A673 (cell line): ENCODE results near the gene MKKS. TPM values are rescaled to one million over a fixed set of nuclear protein-coding genes. Genes with fewer than 3 reads are reported as not detected.

Experiments
- BruUV-seq: library from RNA; stranded (reverse); fragments of 400-500 nt; replicated peaks from 2 replicates; lab custom pipeline; 2021; lab: Mats Ljungman, UMichigan
- CTCF ChIA-PET: fragments of 300-600 bp; sonication (Branson Sonifier 250); formaldehyde crosslinking; loops from one replicate; lab custom pipeline; 2022; ENCODE audit warnings: antibody characterized with exemption; lab: Charles Lee
- POLR2A ChIA-PET: fragments of 300-600 bp; sonication (Branson Sonifier 250); formaldehyde crosslinking; loops from one replicate; lab custom pipeline; 2022; ENCODE audit warnings: antibody characterized with exemption; ENCODE audit not compliant: low non-redundant PET; lab: Charles Lee
- DNase-seq: peaks from one replicate; pipeline ENCODE4 v3.0.0-alpha.2; 2015; ENCODE audit warnings: low spot score
- H3K27ac ChIP-seq: fragments of 200-600 bp; sonication (generic); 2 replicates; pipeline ENCODE4 v1.5.1; 2016; ENCODE audit warnings: mixed run types, low read depth, mild to moderate bottlenecking, mixed read lengths, antibody characterized with exemption, low read length; ENCODE audit not compliant: poor library complexity, severe bottlenecking
- H3K27me3 ChIP-seq: fragments of 200-600 bp; sonication (generic); replicated peaks from 2 replicates; pipeline ENCODE4 v1.6.1; 2017; ENCODE audit warnings: mixed run types, low read depth, mild to moderate bottlenecking, mixed read lengths, antibody characterized with exemption, low read length; ENCODE audit not compliant: insufficient read depth, poor library complexity
- H3K36me3 ChIP-seq: fragments of 200-600 bp; sonication (generic); 2 replicates; pipeline ENCODE4 v1.6.1; 2016; ENCODE audit warnings: mixed run types, mild to moderate bottlenecking, mixed read lengths, antibody characterized with exemption, low read length; ENCODE audit not compliant: insufficient read depth, poor library complexity, severe bottlenecking
- H3K4me1 ChIP-seq: fragments of 200-600 bp; sonication (generic); 2 replicates; pipeline ENCODE4 v1.6.1; 2017; ENCODE audit warnings: mixed run types, mild to moderate bottlenecking, mixed read lengths, antibody characterized with exemption, low read length; ENCODE audit not compliant: insufficient read depth, poor library complexity, severe bottlenecking
- H3K4me3 ChIP-seq: fragments of 200-600 bp; sonication (generic); 2 replicates; pipeline ENCODE4 v1.5.1; 2016; ENCODE audit warnings: low read depth, mixed run types, mild to moderate bottlenecking, mixed read lengths, low read length; ENCODE audit not compliant: poor library complexity, severe bottlenecking
- H3K9me3 ChIP-seq: fragments of 200-600 bp; sonication (generic); 2 replicates; pipeline ENCODE4 v1.6.1; 2016; ENCODE audit warnings: mixed run types, low read depth, mild to moderate bottlenecking, mixed read lengths, antibody characterized with exemption, low read length; ENCODE audit not compliant: poor library complexity, severe bottlenecking
- EZH2 ChIP-seq: fragments of 200-600 bp; sonication (generic); IDR thresholded peaks from 2 replicates; pipeline ENCODE4 v1.6.1; 2017; ENCODE audit warnings: borderline replicate concordance, low read depth, mild to moderate bottlenecking, mixed read lengths, antibody characterized with exemption, low read length; ENCODE audit not compliant: poor library complexity, severe bottlenecking
- intact Hi-C: fragments of 100-400 bp; cut with micrococcal nuclease; formaldehyde crosslinking; loops from one replicate; pipeline ENCODE4 v1.10.0; 2022; ENCODE audit not compliant: unreplicated experiment
- total RNA-seq: library from RNA; stranded (reverse); gene quantifications from 2 replicates; pipeline ENCODE4 v1.2.3, GENCODE V29; 2021
- TF ChIP-seq, protein P1 (sequence below): fragments of 300-800, 200-600 bp; sonication (generic); conservative IDR thresholded peaks from 2 replicates; pipeline ENCODE4 v1.5.1; 2017; ENCODE audit warnings: low read depth, mild to moderate bottlenecking, antibody characterized with exemption, low read length, moderate library complexity, mixed read lengths

MKKS gene
- total RNA-seq, 1 experiment from 2014 or later = 31.9 TPM

DNA sequence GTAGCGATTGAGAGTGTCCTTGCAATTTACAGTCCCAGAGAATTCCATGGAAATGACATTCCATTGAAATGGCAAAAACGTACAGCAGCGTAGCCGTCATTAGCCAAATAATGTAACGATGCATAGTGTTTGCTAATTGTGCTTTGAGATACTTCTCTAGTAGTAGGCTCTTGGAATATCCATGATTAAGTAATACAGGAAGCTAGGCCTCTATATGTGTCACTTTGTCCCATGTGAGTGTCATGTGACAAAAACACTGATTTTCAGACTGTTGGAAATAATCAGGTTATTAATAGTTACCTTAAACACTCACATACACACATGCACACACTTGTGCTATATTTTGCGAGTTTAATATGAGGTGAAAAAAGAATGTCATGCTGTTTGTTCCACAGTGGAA is 36.3 kb upstream of the MKKS start:
- Histone ChIP-seq H3K9me3 (no peaks in the 10 kb centered on the region), H3K36me3 (no peaks in the 10 kb centered on the region), H3K27me3 (no peaks in the 10 kb centered on the region), H3K27ac (peak overlapping the region; percentile 66), H3K4me1 (peaks cover 73% of the 10 kb centered on the region), H3K4me3 (no peak overlapping the region)
- intact Hi-C loops = loop anchor here (1.0 kb wide), 1 partner anchor 66 kb away; no protein-coding TSS in a partner anchor
- DNase-seq = no peak
- CTCF ChIA-PET = interaction anchor here (0.6 kb wide), 2 partner anchors 69 to 201 kb away, joined by 3 to 6 read pairs; no protein-coding TSS in a partner anchor
- POLR2A ChIA-PET = no interaction called here
- TSS peak; percentile 9 for BruUV-seq
- TF ChIP-seq EZH2 = no peak
- TF ChIP-seq, protein P1, sequence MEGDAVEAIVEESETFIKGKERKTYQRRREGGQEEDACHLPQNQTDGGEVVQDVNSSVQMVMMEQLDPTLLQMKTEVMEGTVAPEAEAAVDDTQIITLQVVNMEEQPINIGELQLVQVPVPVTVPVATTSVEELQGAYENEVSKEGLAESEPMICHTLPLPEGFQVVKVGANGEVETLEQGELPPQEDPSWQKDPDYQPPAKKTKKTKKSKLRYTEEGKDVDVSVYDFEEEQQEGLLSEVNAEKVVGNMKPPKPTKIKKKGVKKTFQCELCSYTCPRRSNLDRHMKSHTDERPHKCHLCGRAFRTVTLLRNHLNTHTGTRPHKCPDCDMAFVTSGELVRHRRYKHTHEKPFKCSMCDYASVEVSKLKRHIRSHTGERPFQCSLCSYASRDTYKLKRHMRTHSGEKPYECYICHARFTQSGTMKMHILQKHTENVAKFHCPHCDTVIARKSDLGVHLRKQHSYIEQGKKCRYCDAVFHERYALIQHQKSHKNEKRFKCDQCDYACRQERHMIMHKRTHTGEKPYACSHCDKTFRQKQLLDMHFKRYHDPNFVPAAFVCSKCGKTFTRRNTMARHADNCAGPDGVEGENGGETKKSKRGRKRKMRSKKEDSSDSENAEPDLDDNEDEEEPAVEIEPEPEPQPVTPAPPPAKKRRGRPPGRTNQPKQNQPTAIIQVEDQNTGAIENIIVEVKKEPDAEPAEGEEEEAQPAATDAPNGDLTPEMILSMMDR = no peak

GRCh38 chr20:10469599-10469998 is 35.6 kb upstream of the MKKS start:
- peak; percentile 96 for DNase-seq
- intact Hi-C loops = loop anchor here (5.0 kb wide), 4 partner anchors 53 to 1073 kb away; partner anchors contain the start of gene JAG1
- CTCF ChIA-PET = interaction anchor here (0.9 kb wide), 1 partner anchor 67 kb away, joined by 3 read pairs; no protein-coding TSS in a partner anchor
- BruUV-seq = no TSS peak
- H3K36me3 ChIP-seq = no peaks in the 10 kb centered on the region
- TF ChIP-seq, protein P1 = peak; percentile 80
- no peak for TF ChIP-seq EZH2
- H3K9me3 ChIP-seq = no peaks in the 10 kb centered on the region
- POLR2A ChIA-PET = no interaction called here
- H3K27ac ChIP-seq = peak overlapping the region; percentile 66
- peak overlapping the region; percentile 8 for H3K4me3 ChIP-seq
- H3K27me3 ChIP-seq = no peaks in the 10 kb centered on the region
- H3K4me1 ChIP-seq = peaks cover 67% of the 10 kb centered on the region

DNA sequence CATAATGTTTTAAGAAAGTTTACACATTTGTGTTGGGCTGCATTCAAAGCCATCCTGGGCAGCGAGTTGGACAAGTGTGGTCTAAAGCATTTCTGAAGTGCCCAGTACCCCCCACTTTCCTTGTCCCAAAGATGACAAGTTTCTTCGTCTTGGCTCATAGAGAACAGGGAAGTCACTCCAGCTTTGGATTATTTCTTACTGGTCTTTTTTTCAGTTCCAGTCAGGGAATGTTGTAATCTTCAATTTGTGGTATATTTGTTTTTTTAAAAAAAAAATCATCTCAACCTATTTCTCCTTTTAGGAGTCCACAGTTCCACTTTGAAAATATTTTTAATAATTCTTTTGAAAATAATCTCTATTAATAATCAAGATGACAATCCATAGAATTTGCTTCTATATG is 35.0 kb upstream of the MKKS start:
- no peak for DNase-seq
- ChIA-PET POLR2A (no interaction called here), CTCF (interaction anchor here (0.9 kb wide), 1 partner anchor 68 kb away, joined by 3 read pairs; no protein-coding TSS in a partner anchor)
- H3K9me3 ChIP-seq = no peaks in the 10 kb centered on the region
- no peak overlapping the region for H3K4me3 ChIP-seq
- H3K27ac ChIP-seq = peak overlapping the region; percentile 73
- H3K36me3 ChIP-seq = no peaks in the 10 kb centered on the region
- intact Hi-C loops = loop anchor here (5.0 kb wide), 4 partner anchors 53 to 1073 kb away; partner anchors contain the start of gene JAG1
- H3K4me1 ChIP-seq = peaks cover 64% of the 10 kb centered on the region
- TF ChIP-seq, protein P1 = no peak
- no peak for TF ChIP-seq EZH2
- no TSS peak for BruUV-seq
- H3K27me3 ChIP-seq = no peaks in the 10 kb centered on the region
